ENCODE measurements around the gene METTL14. TPM values are rescaled to one million over a fixed set of nuclear protein-coding genes. Genes with fewer than 3 reads are reported as not detected.

Gene METTL14
- total and polyA plus RNA-seq, 8 donors: 1.8 to 71.4 (median 10.4) TPM

- Histone ChIP-seq H3K9me3 (no peaks in the 10 kb centered on the region), H3K4me1 (peaks cover 0 to 33% (median 16%) of the 10 kb centered on the region in 4 donors), H3K27me3 (no peaks in the 10 kb centered on the region), H3K4me3 (peak overlapping the region in 1 of 4 donors; percentile 4), H3K36me3 (peaks cover 25 to 87% (median 73%) of the 10 kb centered on the region in 4 donors), H3K27ac (peak overlapping the region in 3 of 5 donors; percentile 24 to 64 (median 48))
- WGBS, 5 donors: 30 to 44% (median 41%) methylated on average over 5 of the region's 5 CpGs
- no peak for TF ChIP-seq EP300 (IDR thresholded peaks at IDR 0.05)
- TF ChIP-seq CTCF (IDR thresholded peaks at IDR 0.05): peak in 3 of 7 experiments; percentile 35 to 46 (median 46)
- peak in 1 of 2 donors; percentile 30 for DNase-seq
- intact Hi-C loops (cut with DNase I; ENCODE audit: low total_unique reads): loop anchor here (10.0 kb wide), 1 partner anchor 234 kb away; no protein-coding TSS in a partner anchor
Measured at GRCh38 chr4:118740869-118741268, 55.7 kb downstream of the METTL14 start.

GRCh38 chr4:118741301-118741855 is 56.2 kb downstream of the METTL14 start:
- H3K4me1 ChIP-seq: peaks cover 0 to 38% (median 19%) of the 10 kb centered on the region in 4 donors
- 51 to 64% (median 60%) methylated on average over 6 of the region's 6 CpGs for whole genome bisulfite sequencing, 5 donors
- peak overlapping the region in 1 of 4 donors; percentile 4 for H3K4me3 ChIP-seq
- peak overlapping the region in 4 of 5 donors; percentile 4 to 64 (median 36) for H3K27ac ChIP-seq
- intact Hi-C loops (cut with DNase I; ENCODE audit: low total_unique reads): loop anchor here (10.0 kb wide), 1 partner anchor 233 kb away; no protein-coding TSS in a partner anchor
- DNase-seq: peak in 1 of 2 donors; percentile 34
- H3K27me3 ChIP-seq: no peaks in the 10 kb centered on the region
- TF ChIP-seq POLR2A (IDR thresholded peaks at IDR 0.05) (no peak), CTCF (IDR thresholded peaks at IDR 0.05) (no peak), POLR2AphosphoS5 (IDR thresholded peaks at IDR 0.05) (no peak), EP300 (IDR thresholded peaks at IDR 0.05) (no peak)
- peaks cover 25 to 87% (median 70%) of the 10 kb centered on the region in 4 donors for H3K36me3 ChIP-seq
- H3K9me3 ChIP-seq: no peaks in the 10 kb centered on the region

GRCh38 chr4:118742050-118742449 is 56.9 kb downstream of the METTL14 start:
- no peak for DNase-seq
- no peaks in the 10 kb centered on the region for H3K9me3 ChIP-seq
- peaks cover 25 to 87% (median 67%) of the 10 kb centered on the region in 4 donors for H3K36me3 ChIP-seq
- intact Hi-C loops (cut with DNase I; ENCODE audit: low total_unique reads): loop anchor here (10.0 kb wide), 1 partner anchor 233 kb away; no protein-coding TSS in a partner anchor
- H3K27ac ChIP-seq: peak overlapping the region in 4 of 5 donors; percentile 4 to 64 (median 36)
- H3K27me3 ChIP-seq: no peaks in the 10 kb centered on the region
- TF ChIP-seq CTCF (IDR thresholded peaks at IDR 0.05) (no peak), POLR2A (IDR thresholded peaks at IDR 0.05) (no peak), EP300 (IDR thresholded peaks at IDR 0.05) (no peak), POLR2AphosphoS5 (IDR thresholded peaks at IDR 0.05) (no peak)
- no peak overlapping the region for H3K4me3 ChIP-seq
- H3K4me1 ChIP-seq: peaks cover 0 to 43% (median 22%) of the 10 kb centered on the region in 4 donors

- Histone ChIP-seq H3K27ac (peak overlapping the region in 2 of 5 donors; percentile 14 to 64), H3K4me1 (peaks cover 0 to 44% (median 21%) of the 10 kb centered on the region in 4 donors), H3K27me3 (no peaks in the 10 kb centered on the region), H3K36me3 (peaks cover 25 to 81% (median 53%) of the 10 kb centered on the region in 4 donors), H3K4me3 (no peak overlapping the region), H3K9me3 (no peaks in the 10 kb centered on the region)
- intact Hi-C loops (cut with DNase I; ENCODE audit: low total_unique reads): loop anchor here (10.0 kb wide), 1 partner anchor 231 kb away; no protein-coding TSS in a partner anchor
- WGBS, 5 donors: 76 to 91% (median 86%) methylated on average over 4 of the region's 4 CpGs
- no peak for DNase-seq
- no peak for TF ChIP-seq POLR2AphosphoS5 (IDR thresholded peaks at IDR 0.05)
- no peak for TF ChIP-seq CTCF (IDR thresholded peaks at IDR 0.05)
- no peak for TF ChIP-seq POLR2A (IDR thresholded peaks at IDR 0.05)
- no peak for TF ChIP-seq EP300 (IDR thresholded peaks at IDR 0.05)
Measured at GRCh38 chr4:118743867-118744266, 58.7 kb downstream of the METTL14 start.

Measured in stomach (tissue), 9 donors.